Fibroblast of skin of right quadriceps (primary cell): ENCODE data around the gene VPS8.
"Not testable (repeated sequence)": the region's sequence is repeated elsewhere in the genome, so short reads cannot be mapped to it uniquely, and the experiment has no call there.

Source experiments
- DNase-seq: peaks from one replicate; pipeline ENCODE4 v3.0.0-alpha.2; 2013

Gene VPS8

GRCh38 chr3:184880276-184881019 is 68.5 kb downstream of the VPS8 start:
- DNase-seq, result peak; percentile 33

DNA sequence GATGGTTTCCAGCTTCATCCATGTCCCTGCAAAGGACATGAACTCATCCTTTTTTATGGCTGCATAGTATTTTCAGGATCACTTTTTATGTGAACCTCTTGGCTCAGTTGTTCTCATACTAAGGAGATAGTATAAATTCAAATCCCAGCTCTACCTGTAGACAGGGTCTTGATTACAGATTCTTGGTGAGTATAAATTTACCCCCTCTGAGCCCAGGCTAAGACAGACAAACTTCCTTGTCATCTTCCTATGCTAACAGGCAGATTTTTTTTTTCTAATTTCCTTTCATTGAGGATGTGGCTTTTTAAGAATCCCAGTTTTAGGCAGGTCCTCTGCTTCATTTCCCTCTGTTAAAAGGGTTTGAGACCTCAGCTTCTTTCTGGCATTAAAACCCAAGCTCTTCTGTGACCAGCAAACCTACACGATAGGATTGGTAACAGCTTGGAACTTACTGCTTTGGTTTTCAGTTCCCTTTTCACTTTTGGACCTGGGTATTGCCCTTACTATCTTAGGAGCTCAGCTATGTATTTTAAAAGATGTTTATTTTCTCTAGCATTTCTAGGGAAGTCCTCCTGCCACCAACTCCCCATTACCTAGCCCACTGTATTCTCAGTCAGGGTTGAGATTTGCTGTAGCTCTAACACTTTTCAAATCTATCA is 72.5 kb downstream of the VPS8 start:
- no peak for DNase-seq

DNA sequence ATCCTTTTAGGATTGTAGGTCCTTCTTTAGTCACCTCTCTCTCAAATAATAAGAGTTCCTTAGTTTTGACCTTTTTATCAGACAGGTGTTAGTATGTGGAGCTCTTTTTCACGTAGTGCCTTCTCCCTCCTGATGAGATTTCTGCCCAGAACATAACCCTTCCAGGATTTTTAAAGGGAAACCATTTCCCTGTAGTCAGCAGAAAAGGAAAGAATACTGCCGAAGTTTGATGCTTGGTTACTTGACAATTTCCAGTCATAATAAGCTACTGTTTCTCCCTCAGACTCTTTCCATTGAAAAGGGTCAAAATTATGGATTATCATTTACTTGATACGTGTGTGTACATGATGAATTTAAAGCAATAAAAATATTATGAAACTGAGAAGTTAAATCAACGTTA is 73.1 kb downstream of the VPS8 start:
- DNase-seq, result no peak

- no peak for DNase-seq
Measured at GRCh38 chr3:184887574-184887973, 75.6 kb downstream of the VPS8 start.

DNA sequence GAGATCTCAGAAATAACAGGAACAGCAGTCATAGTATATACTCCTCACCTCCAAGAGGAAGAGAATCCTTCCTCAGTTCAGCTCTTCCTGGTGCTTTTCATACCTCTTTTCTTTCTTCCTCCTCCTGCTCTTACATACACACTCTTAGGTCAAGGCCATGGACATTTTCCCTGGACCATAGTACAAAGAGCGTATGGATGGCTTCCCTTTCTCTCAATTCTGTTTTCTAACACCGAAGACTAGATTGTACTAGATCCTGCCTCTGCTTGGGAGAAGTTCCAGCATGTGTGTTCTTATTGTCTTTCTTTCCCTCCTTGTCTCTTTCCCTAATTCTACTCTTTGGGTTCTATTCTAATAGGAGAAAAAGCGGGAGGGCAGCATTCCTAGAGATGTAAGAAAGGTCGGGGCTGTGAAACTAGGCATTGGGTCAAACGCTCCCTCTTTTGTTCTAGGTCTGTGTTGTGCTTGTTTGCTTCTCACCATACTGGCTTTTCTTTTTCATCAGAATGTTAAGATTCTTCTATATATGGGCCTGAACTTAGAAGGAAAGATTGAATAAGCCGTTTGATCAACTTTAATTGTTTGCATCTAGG is 77.4 kb downstream of the VPS8 start:
- DNase-seq, result no peak

DNA sequence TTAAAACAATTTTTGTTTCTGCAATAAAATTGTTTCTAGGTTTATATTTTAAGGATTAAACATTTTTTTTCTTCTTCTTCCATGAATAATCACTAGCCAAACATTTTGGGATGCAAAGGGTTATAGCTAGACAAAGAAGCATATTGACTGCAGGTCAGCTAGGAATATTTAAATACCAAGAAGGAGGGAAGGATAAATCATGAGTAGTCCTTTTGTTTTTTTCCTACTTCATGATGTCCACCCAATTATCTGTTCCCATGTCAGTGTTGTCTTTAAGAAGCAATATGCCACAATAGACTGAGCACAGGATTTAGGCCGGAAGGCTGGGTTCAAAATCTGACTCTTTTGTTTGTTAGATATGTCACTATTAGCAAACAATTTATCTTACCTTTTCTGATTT is 82.1 kb downstream of the VPS8 start:
- no peak for DNase-seq

GRCh38 chr3:184895350-184895749 is 83.4 kb downstream of the VPS8 start:
- no peak for DNase-seq

GRCh38 chr3:184896336-184896735 is 84.4 kb downstream of the VPS8 start:
- no peak for DNase-seq

DNA sequence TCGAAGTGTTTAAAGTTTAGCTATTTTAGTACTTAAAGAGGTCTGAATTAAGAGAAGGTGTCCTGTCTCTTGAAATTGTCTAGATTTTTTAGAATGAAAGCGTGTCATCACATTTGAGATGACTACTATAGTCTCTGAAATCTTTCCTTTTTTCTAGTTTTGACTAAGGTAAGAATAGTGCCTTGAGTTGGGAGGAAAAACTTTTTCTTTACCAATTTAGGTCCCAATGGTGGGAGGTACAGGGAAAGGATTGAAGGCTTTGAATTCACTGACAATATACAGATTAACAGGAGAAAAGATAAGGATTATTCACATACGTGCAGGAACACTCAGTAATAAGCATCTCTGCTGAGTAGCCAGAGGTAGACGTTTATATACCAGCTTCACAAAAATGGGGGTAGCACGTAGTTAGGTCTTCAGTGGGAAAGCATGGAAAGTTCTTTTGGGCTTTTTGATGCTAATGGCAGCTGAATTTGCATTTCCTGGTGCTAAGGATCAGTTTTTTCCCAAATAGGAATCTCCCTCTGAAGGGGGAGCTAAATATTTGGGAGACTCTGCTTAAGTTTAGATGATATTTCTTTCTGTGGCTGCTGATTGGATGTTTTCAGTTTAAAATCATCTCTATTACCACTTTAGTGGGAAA is 88.1 kb downstream of the VPS8 start:
- DNase-seq, result no peak

GRCh38 chr3:184907031-184907430 is 95.1 kb downstream of the VPS8 start:
- not testable (repeated sequence) for DNase-seq

GRCh38 chr3:184907681-184908649 is 96.0 kb downstream of the VPS8 start:
- no peak for DNase-seq

DNA sequence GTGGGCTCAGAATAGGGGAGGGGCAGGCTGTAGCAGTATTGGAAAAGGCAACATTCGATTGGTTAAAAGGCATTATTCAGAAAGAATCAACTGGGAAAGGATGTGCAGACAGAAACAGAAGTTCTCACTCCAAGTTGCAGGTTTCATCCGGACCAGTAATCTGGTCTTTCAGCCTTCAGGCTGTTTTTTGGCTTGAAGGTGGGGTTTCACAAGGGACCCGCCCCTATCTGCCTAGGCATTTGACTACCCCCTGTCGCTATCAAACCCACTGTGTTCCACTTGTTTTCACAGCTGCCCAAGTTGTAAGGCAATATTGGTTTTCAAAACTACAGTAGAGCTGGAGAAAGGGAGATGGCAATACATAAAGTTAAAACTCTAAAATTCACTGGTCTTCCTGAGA is 96.9 kb downstream of the VPS8 start:
- DNase-seq, result no peak

DNA sequence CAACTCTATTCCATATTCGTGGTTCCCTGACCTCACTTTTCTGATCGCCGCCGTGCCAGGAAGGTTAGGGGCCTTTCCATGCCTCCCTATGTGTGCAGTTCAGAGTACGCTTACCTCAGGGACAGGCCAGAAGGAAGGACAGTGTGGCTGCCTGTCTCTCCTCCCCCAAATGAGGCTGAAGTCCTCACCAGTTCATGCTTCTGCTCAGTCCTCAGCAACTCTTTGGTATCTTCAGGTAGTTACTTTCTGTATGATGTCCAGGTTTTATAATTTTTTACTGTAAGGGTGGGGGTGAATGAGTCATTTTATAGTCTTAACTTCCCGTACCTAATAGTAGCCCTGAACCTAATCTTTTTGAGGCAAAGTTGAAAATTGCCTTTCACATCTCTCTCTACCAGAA is 98.7 kb downstream of the VPS8 start:
- no peak for DNase-seq

DNA sequence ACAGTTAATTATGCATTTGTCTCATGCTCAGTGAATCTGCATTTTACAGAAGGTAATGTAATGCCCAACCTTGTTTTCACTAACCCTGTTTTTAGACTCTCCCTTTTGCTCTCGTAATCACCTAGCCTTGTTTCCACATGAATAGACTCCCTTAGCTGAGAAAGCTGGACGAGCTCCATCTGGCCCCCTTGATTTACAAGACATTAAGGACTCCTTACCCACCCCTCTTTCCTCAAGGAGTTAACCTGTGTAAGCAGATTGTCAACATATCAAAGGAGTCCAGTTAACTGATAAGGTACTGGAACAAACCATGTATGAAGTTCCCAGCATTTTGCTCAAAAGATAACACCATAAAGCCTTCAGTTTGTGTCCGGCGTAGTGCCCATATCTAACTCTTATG is 99.6 kb downstream of the VPS8 start:
- DNase-seq, result no peak

- DNase-seq, result no peak
Measured at GRCh38 chr3:184912163-184912562, 100.2 kb downstream of the VPS8 start.

- DNase-seq, result no peak
Measured at GRCh38 chr3:184914628-184915027, 102.7 kb downstream of the VPS8 start.

DNA sequence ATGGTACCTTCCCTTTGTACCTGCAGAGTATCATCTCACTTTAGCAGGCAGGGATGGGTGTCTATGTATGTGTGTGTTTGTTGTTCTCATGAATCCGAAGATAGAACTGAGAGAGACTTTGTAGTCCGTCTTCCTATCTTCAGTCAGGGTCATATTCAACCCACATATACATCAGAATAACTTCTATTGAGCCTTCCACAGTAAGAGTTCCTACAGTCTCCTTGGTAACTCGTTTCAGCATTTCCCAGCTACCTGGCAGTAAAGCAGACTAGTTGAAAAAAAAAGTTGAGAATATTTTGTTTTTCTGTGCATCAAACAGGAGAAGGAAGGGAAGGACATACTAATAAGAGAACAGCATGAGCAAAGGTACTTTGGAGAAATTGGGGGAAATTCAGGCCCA is 106.8 kb downstream of the VPS8 start:
- DNase-seq, result no peak

DNA sequence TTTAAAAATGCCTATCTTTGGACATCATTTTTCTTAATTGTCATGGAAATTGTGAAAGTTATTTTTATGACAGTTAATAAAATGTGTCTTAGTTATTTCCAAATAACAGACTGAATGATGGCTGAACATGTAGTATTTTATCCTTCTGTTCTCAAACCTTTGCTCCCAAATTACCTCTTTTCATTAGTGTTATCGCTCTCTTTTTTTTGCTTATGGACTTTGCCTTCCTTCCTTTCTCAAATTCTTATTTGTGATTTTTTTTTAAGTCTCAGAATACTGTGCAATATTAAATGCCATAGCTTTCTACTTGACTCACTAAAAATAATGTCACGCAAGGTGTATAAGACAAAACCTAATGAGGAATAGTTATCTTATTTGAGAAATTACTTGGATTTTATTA is 107.7 kb downstream of the VPS8 start:
- no peak for DNase-seq

DNA sequence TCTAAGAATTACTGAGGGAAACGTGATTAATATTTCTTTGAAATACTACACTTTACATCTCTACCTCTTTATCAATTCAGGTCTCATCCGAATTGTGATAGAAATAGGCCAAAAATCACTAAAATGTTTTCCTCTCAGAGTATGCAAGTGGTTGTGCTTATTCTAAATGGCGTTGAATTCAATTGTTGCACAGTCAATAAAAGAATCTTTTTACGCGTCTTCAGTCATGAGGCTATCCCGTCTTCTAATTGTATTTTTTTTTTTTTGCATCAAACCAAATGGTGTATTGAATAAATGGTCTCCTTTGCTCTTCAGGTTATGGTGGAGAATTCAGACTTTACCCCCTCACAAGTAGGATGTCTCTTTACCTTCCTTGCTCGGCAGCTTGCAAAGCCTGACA is 112.6 kb downstream of the VPS8 start:
- no peak for DNase-seq

DNA sequence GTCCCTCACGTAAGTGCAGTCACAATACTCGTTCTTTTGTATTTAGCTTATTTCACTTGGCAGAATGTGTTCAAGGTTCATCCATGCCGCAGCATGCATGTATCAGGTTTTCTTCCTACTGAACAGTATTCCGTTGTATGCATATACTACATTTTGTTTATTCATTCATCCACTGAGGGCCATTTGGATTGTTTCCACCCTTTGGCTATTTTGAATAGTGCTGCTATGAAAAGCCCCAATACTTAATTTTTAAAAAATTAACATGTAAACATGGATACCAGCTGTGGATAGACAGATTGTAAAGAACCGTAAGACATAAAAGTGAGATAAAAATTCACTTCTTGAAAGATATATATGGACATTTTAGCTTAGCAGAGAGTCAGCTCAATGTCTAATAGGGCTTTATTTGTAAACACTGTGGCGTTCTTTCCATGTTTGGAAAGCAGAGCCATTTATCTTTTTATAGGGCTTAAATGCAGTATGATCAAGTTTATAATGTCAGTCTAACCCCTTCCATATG is 115.9 kb downstream of the VPS8 start:
- DNase-seq, result no peak

- no peak for DNase-seq
Measured at GRCh38 chr3:184932777-184933176, 120.8 kb downstream of the VPS8 start.

DNA sequence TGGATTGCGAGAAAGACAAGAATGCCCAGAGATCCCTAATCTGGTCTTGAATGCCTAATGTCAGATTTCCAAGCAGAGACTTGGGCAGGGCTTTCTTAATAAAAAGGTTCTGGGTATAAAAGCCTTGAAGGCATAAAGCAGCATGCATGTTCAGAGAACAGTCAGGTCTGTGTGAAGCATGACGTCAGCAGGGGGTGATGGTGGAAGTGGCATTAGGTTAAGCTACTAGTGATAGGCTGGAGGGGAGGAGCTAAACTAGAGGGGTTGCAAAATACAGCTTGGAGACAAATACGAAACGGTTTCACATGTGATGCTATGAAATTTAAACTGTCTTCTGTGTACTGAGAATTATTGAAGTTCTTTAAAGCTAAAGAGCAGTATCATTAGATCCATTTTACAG is 125.6 kb downstream of the VPS8 start:
- no peak for DNase-seq
